GM19238 (cell line): Measurements from ENCODE around the gene SYT14.
"Not testable (repeated sequence)": the region's sequence is repeated elsewhere in the genome, so short reads cannot be mapped to it uniquely, and the experiment has no call there.

Experiments
- DNase-seq: peaks from one replicate; pipeline ENCODE4 v3.0.0; 2011; ENCODE audit warnings: low spot score; ENCODE audit not compliant: insufficient read length

The SYT14 gene

GRCh38 chr1:209936125-209936524 is 1.9 kb upstream of the SYT14 start:
- no peak for DNase-seq

- DNase-seq = no peak
These were observed 7.4 kb downstream of the SYT14 start for GRCh38 chr1:209945377-209945776.

GRCh38 chr1:209948155-209948554 is 10.1 kb downstream of the SYT14 start:
- no peak for DNase-seq

- DNase-seq = no peak
These were observed 18.1 kb downstream of the SYT14 start for GRCh38 chr1:209956116-209956515.

GRCh38 chr1:209959623-209960022 is 21.6 kb downstream of the SYT14 start:
- no peak for DNase-seq

- no peak for DNase-seq
These were observed 22.9 kb downstream of the SYT14 start for GRCh38 chr1:209960926-209961325.

- DNase-seq = no peak
These were observed 24.4 kb downstream of the SYT14 start for GRCh38 chr1:209962388-209962787.

- no peak for DNase-seq
These were observed 24.8 kb downstream of the SYT14 start for GRCh38 chr1:209962856-209963255.

GRCh38 chr1:209965996-209966395 is 28.0 kb downstream of the SYT14 start:
- no peak for DNase-seq

GRCh38 chr1:209978721-209979120 is 40.7 kb downstream of the SYT14 start:
- not testable (repeated sequence) for DNase-seq

GRCh38 chr1:209983953-209984352 is 45.9 kb downstream of the SYT14 start:
- no peak for DNase-seq

- DNase-seq = no peak
These were observed 47.0 kb downstream of the SYT14 start for GRCh38 chr1:209985002-209985401.

- DNase-seq = no peak
These were observed 50.7 kb downstream of the SYT14 start for GRCh38 chr1:209988706-209989105.

GRCh38 chr1:209989525-209989924 is 51.5 kb downstream of the SYT14 start:
- no peak for DNase-seq

GRCh38 chr1:209993061-209993830 is 55.2 kb downstream of the SYT14 start:
- DNase-seq = no peak

- DNase-seq = no peak
These were observed 58.3 kb downstream of the SYT14 start for GRCh38 chr1:209996348-209996747.

GRCh38 chr1:209999005-209999404 is 61.0 kb downstream of the SYT14 start:
- DNase-seq = no peak

GRCh38 chr1:210001751-210002150 is 63.7 kb downstream of the SYT14 start:
- no peak for DNase-seq

- no peak for DNase-seq
These were observed 65.5 kb downstream of the SYT14 start for GRCh38 chr1:210003501-210003900.

- DNase-seq = no peak
These were observed 72.1 kb downstream of the SYT14 start for GRCh38 chr1:210010161-210010560.

GRCh38 chr1:210021145-210021860 is 83.3 kb downstream of the SYT14 start:
- DNase-seq = no peak

- DNase-seq = no peak
These were observed 84.0 kb downstream of the SYT14 start for GRCh38 chr1:210022044-210022443.

- no peak for DNase-seq
These were observed 86.3 kb downstream of the SYT14 start for GRCh38 chr1:210024282-210024681.
